Fibroblast of lung (primary cell): ENCODE data around the gene DESI1. TPM values are rescaled to one million over a fixed set of nuclear protein-coding genes. Genes with fewer than 3 reads are reported as not detected.

Experiments used
- DNase-seq, 2 donors: peaks; one replicate each; pipeline versions ENCODE4 v3.0.0 to v3.0.0-alpha.2; 2010; ENCODE audit warnings: low read depth in 2 of 2
- H2AFZ ChIP-seq: 2 replicates; pipeline ENCODE4 v1.5.1; 2012; ENCODE audit warnings: low read length, control low read depth, inconsistent platforms
- H3K27ac ChIP-seq: 2 replicates; pipeline ENCODE4 v1.5.1; 2011; ENCODE audit warnings: low read length, control low read depth; ENCODE audit not compliant: insufficient read depth
- H3K27me3 ChIP-seq: 2 replicates; pipeline ENCODE4 v1.5.1; 2011; ENCODE audit warnings: mild to moderate bottlenecking, low read length; ENCODE audit not compliant: control insufficient read depth, insufficient read depth
- H3K36me3 ChIP-seq: 2 replicates; pipeline ENCODE4 v1.5.1; 2011; ENCODE audit warnings: low read length; ENCODE audit not compliant: control insufficient read depth, insufficient read depth
- H3K4me1 ChIP-seq: 2 replicates; pipeline ENCODE4 v1.5.1; 2011; ENCODE audit warnings: low read length; ENCODE audit not compliant: control insufficient read depth, insufficient read depth; ENCODE audit errors: extremely low read depth
- H3K4me2 ChIP-seq: 2 replicates; pipeline ENCODE4 v1.5.1; 2011; ENCODE audit warnings: low read length, control low read depth; ENCODE audit not compliant: insufficient read depth; ENCODE audit errors: extremely low read depth
- H3K4me3 ChIP-seq, 4 experiments: fragments of 200-600 bp in 1 of 4; sonication (generic) in 1 of 4; replicated peaks in 1 of 4; 2 replicates each; pipeline ENCODE4 v1.5.1; 2011 to 2016; ENCODE audit warnings: low read length in 4 of 4, low read depth in 3 of 4, mild to moderate bottlenecking in 3 of 4, control low read depth in 2 of 4, inconsistent platforms in 1 of 4, mixed read lengths in 1 of 4; ENCODE audit not compliant: insufficient read depth in 1 of 4; ENCODE audit errors: control extremely low read depth in 1 of 4
- H3K79me2 ChIP-seq: 2 replicates; pipeline ENCODE4 v1.5.1; 2012; ENCODE audit warnings: mild to moderate bottlenecking, low read length, inconsistent platforms; ENCODE audit not compliant: control insufficient read depth, insufficient read depth
- H3K9ac ChIP-seq: 2 replicates; pipeline ENCODE4 v1.5.1; 2011; ENCODE audit warnings: mild to moderate bottlenecking, low read length, control low read depth; ENCODE audit not compliant: insufficient read depth
- H3K9me3 ChIP-seq: 2 replicates; pipeline ENCODE4 v1.5.1; 2012; ENCODE audit warnings: low read depth, low read length; ENCODE audit not compliant: control insufficient read depth, insufficient read depth
- H4K20me1 ChIP-seq: 2 replicates; pipeline ENCODE4 v1.5.1; 2011; ENCODE audit warnings: low read length; ENCODE audit not compliant: control insufficient read depth, insufficient read depth; ENCODE audit errors: extremely low read depth
- EZH2 ChIP-seq: IDR thresholded peaks from 2 replicates; pipeline ENCODE4 v1.5.1; 2012; ENCODE audit warnings: low read length, control low read depth, mild to moderate bottlenecking; ENCODE audit errors: missing control alignments
- polyA plus RNA-seq, 2 donors: library from polyadenylated mRNA; depleted of rRNA in 1 of 2; stranded (reverse) in 1 of 2; unstranded in 1 of 2; fragments of >200 nt; gene quantifications; 2 replicates each; pipeline ENCODE4 v1.2.1, GENCODE V29; 2011 to 2012; ENCODE audit warnings: missing spikeins in 1 of 2
- total RNA-seq: library from RNA; depleted of rRNA; stranded (reverse); fragments of >200 nt; gene quantifications from 2 replicates; pipeline ENCODE4 v1.2.1, GENCODE V29; 2014
- TF ChIP-seq, protein P1 (sequence below), 2 donors: IDR thresholded peaks in 1 of 2; conservative IDR thresholded peaks in 1 of 2; 1 replicate in 1 of 2; 2 replicates in 1 of 2; pipeline ENCODE4 v1.5.1; 2011 to 2012; ENCODE audit warnings: low read length in 2 of 2, control low read depth in 1 of 2, inconsistent platforms in 1 of 2, low read depth in 1 of 2, mild to moderate bottlenecking in 1 of 2

The DESI1 gene
- total and polyA plus RNA-seq, 2 donors (not counting 1 experiment from before 2014, with no cell fraction given) = 11.9 to 22.4 TPM

DNA sequence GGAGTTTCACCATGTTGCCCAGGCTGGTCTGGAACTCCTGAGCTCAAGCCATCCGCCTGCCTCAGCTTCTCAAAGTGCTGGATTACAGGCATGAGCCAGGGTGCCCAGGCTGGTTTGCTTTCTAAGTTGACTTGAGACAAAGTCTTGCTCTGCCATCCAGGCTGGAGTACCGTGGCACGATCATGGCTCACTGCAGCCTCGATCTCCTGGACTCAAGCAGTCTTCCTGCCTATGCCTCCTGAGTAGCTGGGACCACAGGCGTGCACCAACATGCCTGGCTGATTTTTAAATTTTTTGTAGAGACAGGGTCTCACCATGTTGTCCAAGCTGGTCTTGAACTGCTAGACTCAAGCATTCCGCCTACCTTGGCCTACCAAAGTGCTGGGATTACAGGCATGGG, 36.9 kb upstream of the DESI1 start:
- TF ChIP-seq, protein P1, sequence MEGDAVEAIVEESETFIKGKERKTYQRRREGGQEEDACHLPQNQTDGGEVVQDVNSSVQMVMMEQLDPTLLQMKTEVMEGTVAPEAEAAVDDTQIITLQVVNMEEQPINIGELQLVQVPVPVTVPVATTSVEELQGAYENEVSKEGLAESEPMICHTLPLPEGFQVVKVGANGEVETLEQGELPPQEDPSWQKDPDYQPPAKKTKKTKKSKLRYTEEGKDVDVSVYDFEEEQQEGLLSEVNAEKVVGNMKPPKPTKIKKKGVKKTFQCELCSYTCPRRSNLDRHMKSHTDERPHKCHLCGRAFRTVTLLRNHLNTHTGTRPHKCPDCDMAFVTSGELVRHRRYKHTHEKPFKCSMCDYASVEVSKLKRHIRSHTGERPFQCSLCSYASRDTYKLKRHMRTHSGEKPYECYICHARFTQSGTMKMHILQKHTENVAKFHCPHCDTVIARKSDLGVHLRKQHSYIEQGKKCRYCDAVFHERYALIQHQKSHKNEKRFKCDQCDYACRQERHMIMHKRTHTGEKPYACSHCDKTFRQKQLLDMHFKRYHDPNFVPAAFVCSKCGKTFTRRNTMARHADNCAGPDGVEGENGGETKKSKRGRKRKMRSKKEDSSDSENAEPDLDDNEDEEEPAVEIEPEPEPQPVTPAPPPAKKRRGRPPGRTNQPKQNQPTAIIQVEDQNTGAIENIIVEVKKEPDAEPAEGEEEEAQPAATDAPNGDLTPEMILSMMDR (conservative IDR thresholded peaks at IDR 0.05 in 1 of 2, IDR thresholded peaks at IDR 0.05 in 1 of 2; ENCODE audit: low read depth in 1 of 2, low read length in 2 of 2) = no peak
- no peak for TF ChIP-seq EZH2
- H3K27me3 ChIP-seq = no peaks in the 10 kb centered on the region
- no peaks in the 10 kb centered on the region for H3K9me3 ChIP-seq
- H2AFZ ChIP-seq = no peak overlapping the region
- H3K27ac ChIP-seq = no peak overlapping the region
- H4K20me1 ChIP-seq = no peaks in the 10 kb centered on the region
- H3K4me3 ChIP-seq = no peak overlapping the region
- no peaks in the 10 kb centered on the region for H3K4me1 ChIP-seq
- no peak for DNase-seq
- no peak overlapping the region for H3K9ac ChIP-seq
- peaks cover 25% of the 10 kb centered on the region for H3K36me3 ChIP-seq
- H3K79me2 ChIP-seq = no peaks in the 10 kb centered on the region
- H3K4me2 ChIP-seq = no peak overlapping the region

DNA sequence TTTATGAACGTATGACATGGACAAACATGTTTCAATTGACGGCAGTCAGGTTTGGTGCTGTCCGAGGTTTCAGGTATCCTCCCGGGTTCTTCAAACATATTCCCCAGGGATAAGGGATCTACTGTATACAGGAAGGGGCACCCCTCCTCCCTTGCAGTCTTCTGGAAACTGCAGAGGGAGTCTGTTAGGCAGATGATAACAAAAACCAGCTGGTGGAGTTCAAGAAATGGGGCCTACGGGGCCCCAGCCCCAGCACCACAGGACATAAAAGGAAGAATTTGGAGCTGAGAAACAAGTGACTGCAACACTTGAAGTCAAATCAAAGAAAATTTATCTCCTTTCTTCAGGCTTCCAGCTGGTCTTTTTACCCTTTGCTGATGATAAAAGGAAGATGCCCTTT, 35.7 kb upstream of the DESI1 start:
- H4K20me1 ChIP-seq = no peaks in the 10 kb centered on the region
- H3K9me3 ChIP-seq = no peaks in the 10 kb centered on the region
- no peaks in the 10 kb centered on the region for H3K4me1 ChIP-seq
- H3K4me2 ChIP-seq = no peak overlapping the region
- no peak overlapping the region for H3K27ac ChIP-seq
- H3K4me3 ChIP-seq = no peak overlapping the region
- peaks cover 27% of the 10 kb centered on the region for H3K36me3 ChIP-seq
- no peak overlapping the region for H2AFZ ChIP-seq
- no peaks in the 10 kb centered on the region for H3K27me3 ChIP-seq
- H3K9ac ChIP-seq = no peak overlapping the region
- H3K79me2 ChIP-seq = no peaks in the 10 kb centered on the region
- DNase-seq = peak in 1 of 2 donors; percentile 28
- no peak for TF ChIP-seq EZH2
- TF ChIP-seq, protein P1 (conservative IDR thresholded peaks at IDR 0.05 in 1 of 2, IDR thresholded peaks at IDR 0.05 in 1 of 2; ENCODE audit: low read depth in 1 of 2, low read length in 2 of 2) = no peak

DNA sequence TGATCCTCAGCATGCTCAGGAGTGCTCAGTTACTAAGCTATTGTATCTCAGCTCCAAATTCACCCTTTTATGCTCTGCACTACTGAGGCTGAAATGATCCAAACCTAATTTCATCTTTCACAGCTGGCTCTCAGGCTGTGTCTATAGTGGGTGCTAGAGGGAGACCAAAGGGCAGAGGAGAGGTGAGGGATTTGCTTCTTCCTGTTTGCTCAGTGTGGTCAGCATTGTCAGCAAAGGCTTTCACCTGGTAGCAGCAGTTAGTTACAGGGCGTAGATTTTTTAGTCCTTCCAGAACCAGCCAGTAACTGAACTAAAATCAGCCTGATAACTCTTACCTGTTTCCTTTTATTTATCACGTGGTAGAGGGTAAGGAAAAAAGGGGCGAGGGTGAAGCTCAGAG, 33.5 kb upstream of the DESI1 start:
- H3K4me1 ChIP-seq = no peaks in the 10 kb centered on the region
- no peak overlapping the region for H3K4me2 ChIP-seq
- TF ChIP-seq EZH2 = no peak
- TF ChIP-seq, protein P1 (conservative IDR thresholded peaks at IDR 0.05 in 1 of 2, IDR thresholded peaks at IDR 0.05 in 1 of 2; ENCODE audit: low read depth in 1 of 2, low read length in 2 of 2) = no peak
- H2AFZ ChIP-seq = no peak overlapping the region
- H3K9ac ChIP-seq = no peak overlapping the region
- DNase-seq = no peak
- H3K27me3 ChIP-seq = no peaks in the 10 kb centered on the region
- peaks cover under 1% of the 10 kb centered on the region for H3K79me2 ChIP-seq
- H3K36me3 ChIP-seq = peaks cover 24% of the 10 kb centered on the region
- no peaks in the 10 kb centered on the region for H3K9me3 ChIP-seq
- H3K4me3 ChIP-seq = no peak overlapping the region
- no peaks in the 10 kb centered on the region for H4K20me1 ChIP-seq
- H3K27ac ChIP-seq = no peak overlapping the region
